AG20443 (cell line): ENCODE measurements around the gene OCA2.
"Not testable (repeated sequence)": the region's sequence is repeated elsewhere in the genome, so short reads cannot be mapped to it uniquely, and the experiment has no call there.

ENCODE experiments used
- DNase-seq: peaks from one replicate; pipeline ENCODE4 v3.0.0; 2012; ENCODE audit warnings: low spot score, mixed read lengths

The OCA2 gene

GRCh38 chr15:27768732-27769475 lies 330.2 kb downstream of the OCA2 start:
- no peak for DNase-seq

DNA sequence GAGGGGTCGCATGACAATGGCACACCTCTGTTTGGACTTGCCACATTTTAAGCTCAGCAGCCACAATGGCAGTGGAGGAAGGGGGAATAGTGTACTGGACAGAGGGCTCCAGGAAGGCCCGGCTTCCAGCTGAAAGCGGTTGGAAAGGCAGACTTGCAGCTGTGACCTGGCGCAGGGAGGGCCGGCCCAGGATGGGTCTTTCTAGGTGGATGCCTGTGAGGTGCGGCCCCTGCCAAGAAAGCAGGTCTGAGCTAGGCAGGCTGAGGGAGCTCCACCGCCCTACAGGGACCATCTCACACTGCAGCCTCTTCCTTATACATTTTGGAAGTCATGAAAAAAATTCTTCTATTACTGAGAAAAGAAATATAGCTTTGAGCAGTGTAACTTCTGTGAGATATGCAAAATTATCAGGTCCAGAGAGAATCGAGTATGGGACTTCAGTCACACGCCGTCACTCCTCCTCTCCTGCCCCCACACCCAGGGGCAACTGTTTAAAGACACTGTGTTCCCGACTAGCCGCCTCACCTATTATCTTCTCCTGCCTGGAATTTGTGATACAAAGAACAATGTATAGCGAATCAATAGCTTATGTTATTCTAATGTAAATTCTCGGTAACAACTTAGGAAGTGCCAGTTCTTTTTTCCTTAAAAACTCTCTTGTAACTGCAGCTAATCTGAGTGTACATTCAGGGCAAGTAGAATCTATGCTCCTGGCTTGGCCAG lies 331.0 kb downstream of the OCA2 start:
- no peak for DNase-seq

DNA sequence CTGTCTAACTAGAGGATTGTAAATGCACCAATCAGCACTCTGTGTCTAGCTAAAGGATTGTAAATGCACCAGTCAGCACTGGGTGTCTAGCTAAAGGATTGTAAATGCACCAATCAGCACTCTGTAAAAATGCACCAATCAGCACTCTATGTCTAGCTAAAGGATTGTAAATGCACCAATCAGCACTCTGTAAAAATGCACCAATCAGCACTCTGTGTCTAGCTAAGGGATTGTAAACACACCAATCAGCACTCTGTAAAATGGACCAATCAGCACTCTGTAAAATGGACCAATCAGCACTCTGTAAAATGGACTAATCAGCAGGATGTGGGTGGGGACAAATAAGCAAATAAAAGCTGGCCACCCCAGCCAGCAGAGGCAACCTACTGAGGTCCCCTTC lies 331.7 kb downstream of the OCA2 start:
- DNase-seq = not testable (repeated sequence)

DNA sequence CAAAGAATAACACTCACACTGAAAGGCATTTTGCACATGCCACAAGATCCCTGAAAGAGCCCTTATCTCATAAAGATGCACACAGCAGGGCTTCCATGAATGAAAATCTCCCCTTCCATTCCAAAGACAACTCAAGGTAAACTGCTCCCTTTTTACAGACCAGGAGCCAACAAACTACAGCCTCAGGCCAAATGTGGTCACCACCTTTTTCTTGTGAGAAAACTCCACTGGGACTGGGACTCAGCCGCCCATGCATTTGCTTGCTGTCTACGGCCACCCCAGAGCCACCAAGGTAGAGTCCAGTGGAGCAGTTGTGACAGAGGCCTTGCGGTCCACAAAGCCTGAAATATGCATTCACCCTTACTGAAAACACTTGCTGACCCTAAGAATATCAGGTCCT lies 334.8 kb downstream of the OCA2 start:
- no peak for DNase-seq

DNA sequence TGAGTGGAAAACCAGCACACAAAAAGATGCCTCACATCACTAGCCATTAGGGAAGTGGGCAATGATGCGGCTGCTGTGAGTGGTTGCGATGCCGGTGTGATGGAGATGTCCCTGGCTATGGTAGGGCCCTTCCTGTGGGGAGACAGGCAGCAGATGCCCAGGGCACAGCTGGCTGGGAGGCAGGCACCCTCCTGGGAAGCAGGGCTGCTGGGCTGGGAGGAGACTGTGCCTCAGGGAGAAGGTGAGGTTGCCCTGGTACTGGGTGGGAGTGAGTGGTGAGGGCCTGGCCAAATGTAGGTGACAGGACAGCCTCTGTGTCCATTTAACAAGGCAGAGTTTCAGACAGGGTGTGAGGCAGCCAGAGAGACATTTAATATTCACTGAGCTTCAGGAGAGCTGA lies 335.6 kb downstream of the OCA2 start:
- no peak for DNase-seq

- no peak for DNase-seq
These were observed 336.6 kb downstream of the OCA2 start for GRCh38 chr15:27762471-27762870.

GRCh38 chr15:27757052-27757451 lies 342.1 kb downstream of the OCA2 start:
- DNase-seq = no peak

- DNase-seq = no peak
These were observed 346.4 kb downstream of the OCA2 start for GRCh38 chr15:27752691-27753090.

DNA sequence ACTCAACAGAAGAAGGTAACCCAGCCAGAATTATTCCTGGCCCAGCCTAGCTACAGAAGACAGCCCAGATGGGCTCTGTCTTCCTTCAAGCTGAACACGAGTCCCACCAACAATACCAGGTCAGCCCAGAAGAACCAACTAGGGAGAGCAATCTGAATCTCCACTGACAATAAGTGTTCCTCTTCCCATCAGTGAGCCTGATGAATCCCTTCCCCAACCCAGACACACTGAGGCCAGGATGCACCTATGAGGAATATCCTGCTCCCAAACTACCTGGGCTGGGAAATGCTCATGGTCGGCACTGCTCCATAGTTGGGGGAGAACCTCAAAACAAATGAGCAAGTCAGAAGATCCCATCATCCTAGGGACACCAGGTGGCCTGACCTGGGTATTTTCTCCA lies 351.1 kb downstream of the OCA2 start:
- DNase-seq = no peak

- DNase-seq = no peak
These were observed 352.6 kb downstream of the OCA2 start for GRCh38 chr15:27746401-27746955.

DNA sequence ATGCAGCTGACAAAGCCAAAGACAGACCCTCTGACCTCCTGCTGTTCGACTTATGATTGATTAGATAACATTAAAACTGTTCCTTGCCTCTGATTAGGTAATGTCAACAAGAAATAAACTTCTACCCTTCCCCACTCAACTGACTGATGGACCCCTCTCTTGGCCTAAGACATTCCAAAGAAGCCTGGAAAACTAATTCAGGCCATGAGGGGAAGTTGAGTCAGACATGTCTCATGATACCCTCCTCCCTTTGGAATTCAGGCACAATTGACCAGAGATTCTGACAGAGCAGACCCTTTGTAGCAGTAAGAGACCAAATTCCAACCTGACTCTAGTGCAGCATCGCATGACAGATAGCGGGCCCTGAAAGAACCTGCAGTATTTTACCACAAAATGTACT lies 354.5 kb downstream of the OCA2 start:
- DNase-seq = no peak

DNA sequence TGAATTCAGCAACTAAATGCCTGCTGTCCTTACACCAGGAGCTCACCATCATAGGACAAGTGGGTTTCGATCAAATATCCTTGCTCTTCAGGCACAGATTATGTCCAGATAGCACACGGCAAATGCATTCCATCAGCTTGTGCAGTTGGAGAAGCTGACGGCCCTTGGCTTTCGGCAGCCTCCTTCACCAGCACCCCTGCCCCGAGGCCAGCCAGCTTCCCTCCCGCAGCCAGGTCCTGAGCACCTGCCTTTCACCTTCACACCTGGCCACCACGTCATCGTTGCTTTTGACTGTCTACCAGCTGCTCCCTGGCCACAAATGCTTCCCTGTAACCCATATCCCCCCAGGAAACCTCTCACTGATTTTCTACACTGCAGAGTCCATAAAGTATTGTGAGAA lies 355.5 kb downstream of the OCA2 start:
- no peak for DNase-seq

GRCh38 chr15:27742751-27743477 lies 356.2 kb downstream of the OCA2 start:
- DNase-seq = no peak

- DNase-seq = no peak
These were observed 357.8 kb downstream of the OCA2 start for GRCh38 chr15:27741226-27741860.

- DNase-seq = no peak
These were observed 364.2 kb downstream of the OCA2 start for GRCh38 chr15:27734785-27735495.

DNA sequence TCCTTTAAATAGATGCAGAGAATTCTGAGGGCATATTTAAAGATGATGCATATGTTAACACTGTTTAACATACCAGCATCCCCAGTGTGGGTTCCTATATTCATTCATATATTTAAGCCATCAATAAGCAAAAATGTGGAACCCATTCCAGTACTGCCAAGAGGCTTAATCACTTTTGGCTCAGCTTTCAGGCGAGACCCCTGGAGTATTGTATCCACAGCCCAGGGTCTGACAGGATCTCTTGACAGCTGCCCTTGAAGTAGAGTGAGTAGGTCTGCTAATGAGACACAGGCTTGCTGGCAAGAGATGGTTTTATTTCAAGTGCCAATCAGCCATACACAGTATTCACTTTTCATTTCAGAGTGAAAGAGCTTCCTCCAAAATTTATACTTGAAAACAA lies 367.3 kb downstream of the OCA2 start:
- DNase-seq = no peak

DNA sequence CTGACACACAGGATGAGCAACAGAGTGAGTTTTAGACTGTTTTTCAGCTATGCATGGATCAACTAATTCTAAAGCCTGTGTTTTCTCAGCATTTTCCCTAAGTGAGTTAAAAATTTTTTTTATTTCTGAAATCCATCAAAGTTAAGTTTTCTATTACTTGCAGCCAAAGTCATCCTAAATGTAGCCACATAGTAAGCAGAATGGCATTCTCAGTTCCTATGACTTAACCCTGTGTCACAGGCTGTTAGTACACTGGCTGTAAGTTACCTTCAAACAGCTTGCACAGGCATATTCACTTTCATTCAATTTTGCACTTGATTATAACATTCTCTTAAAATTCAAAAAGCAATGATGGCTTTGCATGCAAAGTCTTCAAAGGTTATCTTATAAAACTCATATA lies 368.2 kb downstream of the OCA2 start:
- no peak for DNase-seq

GRCh38 chr15:27725731-27726130 lies 373.4 kb downstream of the OCA2 start:
- DNase-seq = no peak

DNA sequence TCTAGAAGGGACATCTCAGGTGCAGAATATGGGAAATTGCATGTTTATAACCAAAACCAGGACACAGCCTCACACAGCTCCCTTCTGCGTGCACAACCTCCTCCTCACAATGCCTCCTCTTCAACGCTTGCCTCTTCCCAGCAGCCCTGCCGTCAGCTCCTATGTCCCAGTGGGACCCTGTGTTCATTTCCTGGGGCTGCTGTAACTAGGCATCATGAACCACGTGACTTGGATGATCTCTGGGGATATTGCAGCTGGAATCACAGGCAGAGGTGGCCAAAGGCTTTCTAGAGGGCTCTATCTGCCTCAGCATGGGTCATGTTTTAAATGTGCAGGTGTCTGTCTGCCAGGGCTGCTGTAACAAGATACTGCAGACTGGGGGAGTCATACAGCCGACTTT lies 375.3 kb downstream of the OCA2 start:
- DNase-seq = no peak

DNA sequence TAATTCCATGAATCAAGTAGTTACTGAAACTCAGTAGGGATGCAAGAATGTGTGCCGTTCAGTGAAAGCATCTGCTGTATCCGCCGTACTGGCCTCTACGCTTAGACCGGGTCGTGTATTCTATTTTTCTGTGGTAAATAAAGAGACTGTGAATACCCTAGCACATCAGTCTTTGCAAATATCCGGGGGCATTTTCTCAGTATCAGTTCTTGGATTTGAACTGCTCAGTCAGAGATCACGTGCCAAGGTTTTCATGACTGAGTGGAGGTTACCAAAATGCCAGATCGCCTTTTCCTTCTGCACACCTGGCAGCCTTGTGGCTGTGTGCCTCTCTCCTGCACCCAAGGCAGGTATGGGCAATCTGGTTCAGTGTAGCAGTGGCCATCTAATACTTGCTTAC lies 377.0 kb downstream of the OCA2 start:
- no peak for DNase-seq

DNA sequence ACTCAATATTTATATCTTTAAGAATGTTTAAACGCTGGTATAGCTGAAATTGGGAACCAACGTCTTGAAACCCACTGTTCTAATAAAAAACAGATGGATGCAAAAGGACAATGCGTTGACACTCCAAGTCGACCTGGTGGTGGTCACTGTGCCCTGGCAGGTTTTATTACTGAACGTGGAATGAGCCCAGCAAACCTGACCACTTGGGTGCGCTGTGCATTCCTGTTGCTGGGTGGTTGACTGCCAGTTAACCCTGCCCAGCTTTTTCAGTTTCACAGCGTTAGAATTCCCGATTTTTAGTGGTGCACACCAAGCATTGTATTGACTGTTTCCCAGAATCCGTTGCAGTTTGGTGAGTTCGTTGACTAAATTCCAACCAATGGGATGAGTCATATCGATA lies 384.4 kb downstream of the OCA2 start:
- no peak for DNase-seq

- not testable (repeated sequence) for DNase-seq
These were observed 385.3 kb downstream of the OCA2 start for GRCh38 chr15:27713850-27714249.
